HG03103 (cell line): ENCODE results near the gene LARGE1.

Experiments used
- ATAC-seq: cut with Tn5 transposase; IDR thresholded peaks from one replicate; pipeline ENCODE4 v1.9.1; 2021; ENCODE audit warnings: low read depth; ENCODE audit not compliant: unreplicated experiment

LARGE1 gene

GRCh38 chr22:33512908-33513307, 407.4 kb downstream of the LARGE1 start:
- ATAC-seq, result no peak

- no peak for ATAC-seq
Observed at GRCh38 chr22:33510429-33510904, 409.8 kb downstream of the LARGE1 start.

GRCh38 chr22:33504941-33505625, 415.2 kb downstream of the LARGE1 start:
- ATAC-seq, result no peak

- ATAC-seq, result no peak
Observed at GRCh38 chr22:33496112-33496511, 424.2 kb downstream of the LARGE1 start.

GRCh38 chr22:33493476-33494205, 426.6 kb downstream of the LARGE1 start:
- no peak for ATAC-seq

- no peak for ATAC-seq
Observed at GRCh38 chr22:33492210-33492651, 428.0 kb downstream of the LARGE1 start.

- ATAC-seq, result no peak
Observed at GRCh38 chr22:33487041-33487716, 433.1 kb downstream of the LARGE1 start.

- ATAC-seq, result no peak
Observed at GRCh38 chr22:33481550-33481949, 438.7 kb downstream of the LARGE1 start.

- ATAC-seq, result no peak
Observed at GRCh38 chr22:33477120-33478111, 442.9 kb downstream of the LARGE1 start.

- no peak for ATAC-seq
Observed at GRCh38 chr22:33476716-33477115, 443.6 kb downstream of the LARGE1 start.

- no peak for ATAC-seq
Observed at GRCh38 chr22:33476206-33476605, 444.1 kb downstream of the LARGE1 start.

GRCh38 chr22:33474587-33474986, 445.7 kb downstream of the LARGE1 start:
- no peak for ATAC-seq

GRCh38 chr22:33472462-33473344, 447.6 kb downstream of the LARGE1 start:
- ATAC-seq, result peak; percentile 53

- ATAC-seq, result no peak
Observed at GRCh38 chr22:33470456-33470855, 449.8 kb downstream of the LARGE1 start.

GRCh38 chr22:33467620-33468095, 452.6 kb downstream of the LARGE1 start:
- ATAC-seq, result no peak

GRCh38 chr22:33467080-33467479, 453.2 kb downstream of the LARGE1 start:
- no peak for ATAC-seq

GRCh38 chr22:33465554-33465953, 454.7 kb downstream of the LARGE1 start:
- ATAC-seq, result no peak

GRCh38 chr22:33464698-33465097, 455.6 kb downstream of the LARGE1 start:
- ATAC-seq, result no peak
